ENCODE results near the gene POU2F1.

Gene POU2F1

DNA sequence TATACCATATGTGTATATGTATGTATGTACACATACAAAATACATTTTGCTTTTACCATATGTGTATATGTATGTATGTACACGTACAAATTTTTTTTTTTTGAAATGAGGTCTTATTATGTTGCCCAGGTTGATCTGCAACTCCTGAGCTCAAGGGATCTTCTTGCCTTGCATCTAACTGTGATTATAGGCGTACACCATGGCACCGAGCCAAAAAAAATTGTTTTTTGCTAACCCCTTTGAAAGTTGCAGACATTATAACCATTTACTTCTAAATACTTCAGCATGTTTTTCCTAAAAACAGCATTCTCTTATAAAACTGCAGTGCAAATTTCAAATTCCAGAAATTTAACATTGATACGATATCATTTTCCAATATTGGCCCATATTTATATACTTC, 147.0 kb downstream of the POU2F1 start:
- DNase-seq (ENCODE audit: low read depth), result no peak

DNA sequence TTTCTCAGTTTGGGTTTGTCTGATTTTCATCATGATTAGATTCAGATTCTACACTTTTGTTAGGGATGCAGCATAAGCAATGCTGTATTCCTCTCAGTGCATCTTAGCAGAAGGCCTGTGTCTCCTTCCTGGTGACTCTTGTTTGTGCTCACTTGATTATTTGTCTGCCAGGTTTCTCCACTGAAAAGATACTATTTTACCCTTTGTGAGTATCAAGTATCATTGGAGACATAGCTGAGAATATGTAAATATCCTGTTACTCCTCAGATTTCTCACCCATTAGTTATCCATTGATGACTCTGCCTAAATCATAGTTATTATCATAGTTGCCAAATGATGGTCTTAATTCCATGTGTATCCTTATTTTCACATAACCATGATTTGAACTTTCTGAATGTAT, 148.5 kb downstream of the POU2F1 start:
- no peak for DNase-seq (ENCODE audit: low read depth)

DNA sequence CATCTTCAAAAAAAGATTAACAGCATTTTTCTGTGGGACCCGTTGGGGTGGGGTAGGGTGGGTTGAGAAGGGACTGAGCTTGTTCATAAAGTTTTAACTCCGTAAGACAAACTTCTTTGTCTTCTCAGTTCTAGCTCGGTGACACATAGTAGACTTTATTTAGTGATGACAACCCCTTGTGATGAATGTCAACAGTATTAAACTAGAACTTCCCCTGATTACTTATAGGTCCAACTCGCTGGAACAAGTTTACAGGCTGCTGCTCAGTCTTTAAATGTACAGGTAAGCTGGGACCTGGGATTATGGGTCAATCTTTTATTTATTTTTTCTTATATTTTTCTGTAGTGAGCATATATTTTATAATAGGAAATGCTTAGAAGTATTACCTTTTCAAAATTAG, 149.2 kb downstream of the POU2F1 start:
- no peak for DNase-seq (ENCODE audit: low read depth)

DNA sequence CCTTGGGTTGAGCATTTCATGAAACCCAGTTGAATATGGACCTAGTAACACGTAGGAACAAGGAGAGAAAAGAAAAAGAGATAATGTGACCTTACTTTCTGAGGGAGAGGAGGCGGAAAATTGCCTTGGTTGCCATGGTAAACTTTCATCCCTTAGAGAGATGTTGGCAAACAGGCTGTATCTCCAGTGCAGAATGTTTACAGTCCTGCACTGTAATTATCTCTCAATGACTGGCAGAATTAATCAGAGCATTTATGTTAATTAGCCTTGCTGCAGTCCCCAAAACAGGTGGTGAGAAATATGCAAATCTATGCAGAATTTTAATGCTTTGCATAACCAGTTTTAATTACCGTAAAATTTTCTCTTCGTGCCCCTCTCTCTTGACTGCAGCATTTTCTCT, 150.3 kb downstream of the POU2F1 start:
- no peak for DNase-seq (ENCODE audit: low read depth)

DNA sequence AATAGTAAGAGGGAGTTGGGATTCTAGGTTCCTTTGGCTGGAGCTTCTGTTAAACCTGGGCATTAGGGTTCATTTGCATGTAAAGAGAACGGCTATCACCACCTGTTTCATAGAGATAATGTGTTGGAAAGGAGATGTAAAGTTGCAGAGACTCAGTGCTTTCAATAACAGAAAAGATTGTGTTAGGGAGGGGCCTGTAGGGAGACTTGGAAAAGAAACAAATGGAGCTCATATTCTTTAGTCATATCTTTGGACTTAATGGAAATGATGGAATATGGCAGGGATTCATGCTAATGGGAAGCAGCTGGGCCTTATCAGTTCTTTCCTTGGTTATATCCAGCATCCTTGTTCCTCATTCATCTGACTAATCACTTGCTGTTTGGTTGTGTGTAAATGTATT, 152.7 kb downstream of the POU2F1 start:
- DNase-seq (ENCODE audit: low read depth), result no peak

DNA sequence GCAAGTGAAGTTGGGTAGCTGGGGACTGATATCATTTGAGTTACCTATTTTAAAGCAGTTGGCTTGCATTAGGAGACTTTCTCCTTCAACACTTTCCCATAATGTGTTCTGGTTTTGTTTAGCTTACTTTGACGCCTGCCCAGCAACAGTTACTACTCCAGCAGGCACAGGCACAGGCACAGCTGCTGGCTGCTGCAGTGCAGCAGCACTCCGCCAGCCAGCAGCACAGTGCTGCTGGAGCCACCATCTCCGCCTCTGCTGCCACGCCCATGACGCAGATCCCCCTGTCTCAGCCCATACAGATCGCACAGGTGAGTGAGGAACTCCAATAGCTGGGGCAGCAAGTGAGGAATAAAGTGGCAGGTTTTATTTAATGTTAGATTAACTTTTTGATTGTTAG, 153.3 kb downstream of the POU2F1 start:
- DNase-seq (ENCODE audit: low read depth), result no peak

DNA sequence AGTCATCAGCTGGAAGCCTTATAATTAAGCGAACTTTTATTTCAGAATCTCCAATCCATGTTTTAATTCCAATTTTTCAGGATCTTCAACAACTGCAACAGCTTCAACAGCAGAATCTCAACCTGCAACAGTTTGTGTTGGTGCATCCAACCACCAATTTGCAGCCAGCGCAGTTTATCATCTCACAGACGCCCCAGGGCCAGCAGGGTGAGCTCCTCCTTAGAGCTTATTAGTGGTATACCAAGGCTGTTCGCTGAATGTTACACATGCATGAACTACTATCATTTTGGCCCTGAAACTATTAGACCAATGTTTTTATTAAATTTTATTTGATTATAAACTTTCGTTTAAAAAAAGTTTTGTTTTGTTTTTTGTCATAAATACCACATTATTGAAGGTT, 155.3 kb downstream of the POU2F1 start:
- no peak for DNase-seq (ENCODE audit: low read depth)

DNA sequence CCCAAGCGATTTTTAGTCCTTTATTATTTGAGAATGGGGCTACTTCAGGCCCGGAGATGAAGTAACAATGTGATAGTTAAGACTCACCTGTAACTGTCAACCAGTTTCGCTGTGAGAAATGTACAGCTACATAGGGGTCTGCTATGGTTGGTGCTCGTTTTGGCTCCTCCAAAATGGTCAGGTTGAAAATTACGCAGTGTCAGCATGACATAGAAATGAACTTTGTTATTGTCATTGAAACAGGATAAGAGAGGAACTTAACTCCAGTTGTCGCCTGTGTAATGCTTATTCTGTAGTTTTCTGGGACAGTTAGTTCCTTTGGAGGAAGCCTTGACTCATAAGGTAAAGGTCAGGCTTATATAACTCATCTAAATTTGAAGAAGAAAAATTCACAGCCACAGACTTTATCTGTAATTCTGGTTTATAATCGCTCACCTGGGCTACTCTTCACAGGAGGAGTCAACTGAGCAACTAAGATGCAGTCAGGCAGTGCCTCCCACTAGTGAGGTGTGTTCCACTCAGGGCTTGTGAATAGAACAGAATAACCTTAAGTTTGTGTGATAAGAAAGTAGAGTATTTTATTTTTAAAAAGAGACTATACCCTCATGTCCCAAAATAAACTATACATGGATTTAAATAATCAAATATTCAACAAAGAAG, 166.7 kb downstream of the POU2F1 start:
- DNase-seq (ENCODE audit: low read depth), result no peak

DNA sequence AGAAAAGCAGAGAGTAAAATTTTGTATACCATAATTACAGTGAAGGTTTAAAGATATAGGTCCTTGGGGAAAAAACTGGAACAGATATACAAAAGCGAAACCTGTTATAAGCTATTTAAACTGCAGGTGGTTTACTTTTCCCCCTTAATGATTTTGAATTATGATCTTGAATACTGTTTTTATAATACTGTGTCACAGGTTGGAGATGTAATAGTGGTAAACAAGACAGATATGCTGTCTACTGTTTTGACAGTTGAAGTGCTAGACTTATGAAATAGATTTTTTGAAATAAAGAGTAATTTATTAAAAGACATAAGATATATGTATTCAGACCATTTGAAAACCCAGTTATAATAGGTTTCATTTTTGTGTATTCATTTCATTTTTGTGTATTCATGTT, 168.3 kb downstream of the POU2F1 start:
- no peak for DNase-seq (ENCODE audit: low read depth)

DNA sequence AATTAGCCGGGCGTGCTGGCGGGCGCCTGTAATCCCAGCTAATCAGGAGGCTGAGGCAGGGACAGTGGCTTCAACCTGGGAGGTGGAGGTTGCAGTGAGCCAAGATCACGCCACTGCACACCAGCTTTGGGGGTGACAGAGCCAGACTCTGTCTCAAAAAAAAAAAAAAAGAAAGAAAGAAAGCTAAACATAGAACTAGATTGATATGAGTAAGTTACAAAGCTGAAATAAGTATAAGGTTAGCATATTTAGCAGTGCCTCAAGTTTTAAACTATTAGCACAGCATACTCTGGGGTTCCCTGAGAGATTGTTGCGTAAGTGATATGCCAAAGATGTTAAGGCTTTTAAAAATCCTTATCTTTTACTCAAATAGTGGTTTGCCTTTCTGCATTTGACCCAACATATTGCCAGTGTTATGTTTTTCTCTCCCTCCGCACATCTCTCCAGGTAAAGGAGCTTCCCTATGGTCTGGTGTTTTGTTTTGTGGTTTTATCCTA, 171.6 kb downstream of the POU2F1 start:
- no peak for DNase-seq (ENCODE audit: low read depth)

DNA sequence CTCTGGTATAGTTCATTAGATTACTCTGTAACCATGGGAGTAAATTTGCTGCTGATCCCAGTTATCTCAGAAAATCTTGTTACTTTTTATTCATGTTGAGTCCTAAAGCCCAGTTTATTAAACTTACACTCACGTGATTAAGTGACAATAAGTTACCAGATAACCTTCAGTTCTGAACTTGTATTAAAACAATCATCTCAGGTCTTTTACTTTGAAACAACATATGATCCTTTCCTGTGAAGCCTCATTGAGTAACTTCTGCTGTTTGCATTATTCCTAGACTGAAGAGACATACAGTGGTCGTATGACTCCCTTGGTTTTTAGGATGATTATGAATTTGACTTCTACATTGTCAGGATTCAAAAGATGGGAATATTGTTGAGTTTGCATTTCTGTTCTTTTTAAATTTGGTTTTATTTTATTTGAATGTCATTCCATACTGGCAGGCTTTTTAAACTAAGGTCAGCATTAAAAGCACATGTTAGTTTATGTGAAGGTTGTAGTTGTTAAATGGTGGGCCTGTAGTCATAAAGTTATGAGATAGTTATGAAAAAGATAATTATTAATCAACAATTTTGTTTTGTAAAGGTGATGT, 179.8 kb downstream of the POU2F1 start:
- no peak for DNase-seq (ENCODE audit: low read depth)

DNA sequence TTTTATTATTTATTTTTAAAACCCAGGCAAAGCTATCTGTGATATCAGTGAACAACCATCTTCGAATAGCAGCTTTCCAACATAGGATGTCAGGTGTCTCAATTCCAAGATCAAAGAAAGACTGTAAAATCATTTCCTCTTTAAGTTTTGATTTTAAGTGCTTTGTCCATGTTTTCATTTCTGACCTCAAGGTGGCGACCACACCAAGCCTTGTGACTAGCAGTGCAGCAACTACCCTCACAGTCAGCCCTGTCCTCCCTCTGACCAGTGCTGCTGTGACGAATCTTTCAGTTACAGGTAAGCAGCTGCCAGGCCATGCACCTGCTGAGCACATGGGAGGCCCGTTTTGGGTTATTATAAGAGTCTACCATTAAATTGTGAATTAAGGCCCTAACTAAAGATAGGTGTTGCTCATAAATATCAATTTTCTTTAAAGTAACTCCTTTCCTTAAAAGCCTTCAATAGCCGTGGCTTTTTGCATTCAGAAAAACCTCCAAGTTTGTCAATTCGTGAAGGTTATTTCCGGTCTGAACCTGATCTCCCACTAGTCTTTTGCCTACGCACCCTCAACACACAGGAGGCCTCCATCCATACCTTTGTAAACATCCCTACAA, 180.7 kb downstream of the POU2F1 start:
- DNase-seq (ENCODE audit: low read depth), result peak; percentile 13

DNA sequence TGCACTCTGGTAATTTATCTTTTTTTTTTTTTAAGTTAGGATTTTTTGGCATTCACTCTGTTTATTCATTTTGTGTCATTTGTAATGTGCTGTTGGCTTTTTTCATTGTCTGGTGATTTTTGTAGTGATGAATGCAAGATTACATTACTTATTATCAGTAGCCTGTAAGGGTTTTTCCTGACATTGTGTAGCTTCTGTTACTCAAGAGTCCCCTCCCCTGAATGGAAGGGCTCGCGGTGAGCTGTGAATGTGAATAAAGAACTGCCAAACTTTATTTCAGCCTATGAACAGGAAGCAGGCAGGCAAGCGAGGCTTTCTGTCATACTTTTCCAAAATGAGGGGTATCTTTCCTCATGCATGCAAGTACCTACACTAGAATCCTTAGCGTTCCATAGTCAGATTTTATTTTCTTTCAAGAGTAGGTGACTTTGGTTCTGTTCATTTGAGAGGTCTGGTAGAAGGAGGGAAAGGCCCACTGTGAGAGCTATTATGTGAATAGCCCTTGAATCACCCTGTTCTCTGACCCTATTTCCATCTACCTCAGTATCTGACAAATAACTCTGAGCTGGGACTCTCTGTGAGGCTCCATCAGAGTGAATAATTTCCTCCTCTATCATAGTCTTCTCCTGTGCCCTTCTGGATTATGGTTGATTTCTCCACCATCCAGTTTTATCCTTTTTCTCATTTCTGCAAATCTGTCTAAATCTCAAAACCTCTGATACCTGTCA, 183.6 kb downstream of the POU2F1 start:
- DNase-seq (ENCODE audit: low read depth), result no peak

DNA sequence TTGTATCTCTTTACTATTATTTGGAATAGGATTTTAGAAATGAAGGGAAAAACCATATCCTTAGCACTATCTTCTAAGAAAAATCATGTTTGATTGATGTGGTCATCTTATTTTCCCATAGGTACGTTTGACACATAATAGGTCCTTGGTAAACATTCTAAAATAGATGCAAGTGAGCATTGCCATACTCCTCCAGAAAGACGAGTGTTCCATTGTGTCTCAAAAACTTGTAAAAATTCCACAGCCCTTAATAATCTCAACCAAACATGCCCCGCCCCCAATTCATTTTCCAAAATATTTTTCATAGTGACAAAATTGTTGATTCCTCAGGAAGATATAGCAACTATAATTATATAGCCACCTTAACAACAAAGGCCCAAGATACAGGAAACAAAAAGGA, 184.2 kb downstream of the POU2F1 start:
- DNase-seq (ENCODE audit: low read depth), result no peak

DNA sequence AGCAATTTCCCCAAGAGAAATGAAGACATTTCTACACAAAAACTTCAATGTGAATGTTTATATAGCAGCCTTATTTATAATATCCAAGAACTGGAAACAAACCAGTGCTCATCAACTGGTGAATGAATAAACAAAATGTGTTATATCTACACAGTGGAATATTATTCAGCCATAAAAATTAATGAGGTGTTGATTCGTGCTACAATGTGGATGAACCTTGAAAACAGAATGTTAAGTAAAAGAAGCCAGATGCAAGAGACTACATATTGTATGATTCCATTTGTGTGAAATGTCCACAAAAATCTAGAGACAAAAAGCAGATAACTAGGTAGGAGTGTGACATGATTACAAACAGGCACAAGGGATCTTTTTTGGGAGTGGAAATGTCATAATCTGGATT, 187.7 kb downstream of the POU2F1 start:
- DNase-seq (ENCODE audit: low read depth), result no peak

DNA sequence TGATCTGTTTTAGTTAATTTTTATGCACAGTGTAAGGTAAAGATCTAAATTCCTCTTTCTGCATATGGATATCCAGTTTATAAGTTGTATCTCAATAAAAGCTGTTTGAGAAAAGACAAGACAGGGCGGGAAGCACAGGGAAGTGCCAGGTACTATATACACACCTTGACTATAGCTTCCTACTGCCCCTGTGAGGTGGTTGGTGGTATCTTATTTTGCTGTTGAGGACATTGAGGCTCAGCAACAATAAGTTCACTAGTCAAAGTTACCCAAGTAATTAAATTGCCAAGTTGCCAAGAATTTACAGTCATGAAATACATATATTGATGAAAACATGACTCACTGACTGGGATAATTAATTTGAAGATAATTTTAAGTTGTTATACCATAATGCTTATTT, 188.5 kb downstream of the POU2F1 start:
- DNase-seq (ENCODE audit: low read depth), result no peak

DNA sequence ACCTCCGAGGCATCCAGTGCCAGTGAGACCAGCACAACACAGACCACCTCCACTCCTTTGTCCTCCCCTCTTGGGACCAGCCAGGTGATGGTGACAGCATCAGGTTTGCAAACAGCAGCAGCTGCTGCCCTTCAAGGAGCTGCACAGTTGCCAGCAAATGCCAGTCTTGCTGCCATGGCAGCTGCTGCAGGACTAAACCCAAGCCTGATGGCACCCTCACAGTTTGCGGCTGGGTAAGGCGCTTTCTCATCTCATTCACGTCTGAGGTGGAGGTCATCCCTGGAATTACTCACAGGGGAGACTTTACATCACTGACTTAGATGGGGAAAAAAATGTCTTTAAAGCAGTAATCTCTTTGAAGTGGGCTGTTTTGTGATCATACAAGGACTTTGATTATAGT, 191.4 kb downstream of the POU2F1 start:
- no peak for DNase-seq (ENCODE audit: low read depth)

DNA sequence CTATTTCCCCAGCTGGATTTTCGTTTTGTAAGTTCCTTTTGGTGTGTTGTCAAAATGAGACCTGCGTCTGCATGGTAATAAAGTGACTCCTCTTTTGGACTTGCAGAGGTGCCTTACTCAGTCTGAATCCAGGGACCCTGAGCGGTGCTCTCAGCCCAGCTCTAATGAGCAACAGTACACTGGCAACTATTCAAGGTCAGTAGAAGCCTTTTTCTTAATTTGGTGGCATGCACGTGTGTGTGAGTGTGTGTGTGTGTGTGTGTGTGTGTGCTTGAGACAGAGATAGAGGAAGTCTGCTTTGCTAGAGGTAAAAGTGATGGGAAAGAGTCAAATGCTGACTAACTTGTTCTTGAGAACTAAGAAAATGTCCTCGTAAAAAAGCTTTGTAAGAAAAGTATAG, 192.2 kb downstream of the POU2F1 start:
- no peak for DNase-seq (ENCODE audit: low read depth)

DNA sequence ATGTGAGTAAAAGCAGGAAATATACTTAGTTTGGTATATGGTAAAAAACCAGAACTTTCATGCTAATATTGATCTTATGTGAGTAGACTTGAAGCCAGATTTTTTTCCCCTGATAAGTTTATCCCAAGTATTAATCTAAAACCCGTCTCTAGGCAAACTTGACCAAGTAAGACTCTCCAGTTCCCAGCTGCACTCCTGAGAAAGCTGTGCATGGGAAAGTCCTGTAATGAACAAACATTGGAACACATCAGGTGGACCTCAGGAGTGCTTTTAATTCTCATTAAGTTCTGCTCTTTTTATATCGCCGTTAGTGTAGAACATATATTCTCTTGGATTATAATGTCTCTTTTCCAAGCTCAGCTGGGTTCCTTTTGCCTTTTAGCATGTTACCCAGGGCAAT, 192.6 kb downstream of the POU2F1 start:
- DNase-seq (ENCODE audit: low read depth), result no peak

DNA sequence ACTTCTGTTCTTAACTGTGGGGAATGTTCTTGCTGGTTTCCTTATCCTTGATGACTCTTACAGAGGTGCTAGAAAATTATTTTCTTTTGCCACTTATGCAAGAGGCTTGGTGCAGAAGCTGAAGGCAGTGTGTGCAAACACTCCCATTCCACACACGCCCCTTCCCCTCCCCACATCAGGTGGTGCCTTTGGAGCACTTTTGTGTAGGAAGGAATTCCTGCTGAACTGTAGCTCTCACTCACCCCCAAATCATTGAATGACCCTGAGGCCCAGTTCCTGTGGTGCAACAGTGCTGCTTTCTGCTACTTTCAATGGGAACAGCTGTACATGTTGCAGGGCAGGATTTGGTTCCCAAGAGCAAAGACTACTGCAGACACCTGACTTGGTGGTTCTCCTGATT, 195.8 kb downstream of the POU2F1 start:
- no peak for DNase-seq (ENCODE audit: low read depth)

DNA sequence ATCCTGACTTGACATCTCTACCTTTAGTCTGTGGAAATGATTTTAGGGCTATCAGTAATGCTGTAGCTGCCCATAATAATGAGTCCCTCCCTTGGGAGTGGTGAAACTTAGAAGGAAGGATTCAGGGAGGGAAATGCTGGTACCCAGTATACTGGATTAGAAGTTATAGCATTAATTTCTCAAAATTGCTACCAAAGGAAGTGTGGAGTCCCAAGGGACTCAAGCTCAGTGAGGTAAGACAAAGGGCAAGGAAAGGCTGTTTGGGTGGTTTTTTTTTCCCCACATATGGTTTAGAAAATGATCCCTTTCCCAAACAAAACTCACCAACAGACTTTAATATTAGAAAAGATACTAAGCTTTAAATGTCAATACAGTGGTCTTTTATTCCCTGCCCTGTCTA, 197.7 kb downstream of the POU2F1 start:
- DNase-seq (ENCODE audit: low read depth), result no peak

DNA sequence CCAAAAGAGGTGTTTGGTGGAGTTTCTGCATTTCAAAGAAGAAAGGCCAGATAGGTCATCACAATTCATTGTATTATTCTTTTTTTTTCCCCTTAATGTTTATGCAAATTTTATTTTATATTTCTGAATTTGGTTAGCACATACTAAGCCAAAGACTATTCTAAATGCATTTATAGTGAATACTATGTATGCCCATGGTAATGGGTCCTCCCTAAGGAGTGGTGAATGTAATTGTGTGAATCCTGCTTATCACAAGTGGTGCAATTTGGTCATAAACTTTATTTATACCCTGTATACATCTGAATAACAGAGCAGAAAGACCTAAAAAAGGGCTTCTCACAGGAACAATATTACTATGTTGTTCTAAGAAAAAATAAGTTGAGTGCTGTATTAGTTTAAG, 198.6 kb downstream of the POU2F1 start:
- DNase-seq (ENCODE audit: low read depth), result no peak

DNA sequence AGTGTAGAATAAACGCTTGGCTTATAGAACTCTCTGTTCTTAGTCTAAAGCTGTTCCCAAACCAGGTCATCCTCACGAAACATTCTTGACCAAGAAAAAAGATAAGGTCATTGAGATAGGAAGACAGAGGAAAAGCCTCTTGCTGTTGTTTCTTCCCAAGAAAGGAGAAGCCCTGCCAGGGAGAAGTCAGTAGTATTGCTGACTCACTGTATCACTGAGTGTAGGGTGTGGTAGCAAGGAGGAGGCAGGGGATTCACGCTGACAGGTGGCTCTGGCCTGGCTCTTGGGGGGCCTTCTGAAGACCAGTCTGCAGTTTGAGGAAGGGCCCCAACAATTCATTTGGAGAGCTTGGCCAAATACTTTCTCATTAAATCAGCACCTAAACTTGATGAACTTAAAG, 199.8 kb downstream of the POU2F1 start:
- DNase-seq (ENCODE audit: low read depth), result no peak
